Colonic mucosa (tissue), 4 donors: ENCODE results near the gene CLEC20A. TPM values are rescaled to one million over a fixed set of nuclear protein-coding genes. Genes with fewer than 3 reads are reported as not detected.

ENCODE experiments used
- DNase-seq: peaks from one replicate; pipeline ENCODE4 v3.0.0-alpha.2; 2020
- H3K27ac ChIP-seq: fragments of 200-600 bp; one replicate; pipeline ENCODE4 v1.8.0; 2021
- H3K27me3 ChIP-seq: fragments of 200-600 bp; one replicate; pipeline ENCODE4 v1.8.0; 2021
- H3K36me3 ChIP-seq: fragments of 200-600 bp; one replicate; pipeline ENCODE4 v1.8.0; 2021
- H3K4me1 ChIP-seq: fragments of 200-600 bp; one replicate; pipeline ENCODE4 v1.8.0; 2021; ENCODE audit warnings: mild to moderate bottlenecking
- H3K4me3 ChIP-seq: fragments of 200-600 bp; one replicate; pipeline ENCODE4 v1.8.0; 2021
- H3K9ac ChIP-seq, 2 donors: one replicate each; pipeline ENCODE4 v1.7.0; 2013; ENCODE audit warnings: control low read depth in 2 of 2, low read depth in 2 of 2, low read length in 2 of 2
- H3K9me3 ChIP-seq: fragments of 200-600 bp; one replicate; pipeline ENCODE4 v1.8.0; 2021
- intact Hi-C: fragments of 100-400 bp; cut with DNase I; formaldehyde crosslinking; loops from one replicate; pipeline ENCODE4 v1.14.1; 2022
- total RNA-seq, 2 donors: library from RNA; stranded (reverse); fragmentation: NEBNext Ultra II Directional in 1 of 2; extraction: Animal tissue kit (Norgen Biotek cat#: 25700) in 1 of 2; gene quantifications; one replicate each; pipeline ENCODE4 v1.2.1, GENCODE V29; 2021
- TF ChIP-seq, protein P1 (sequence below): fragments of 200-600 bp; IDR thresholded peaks from one replicate; pipeline ENCODE4 v1.8.0; 2022; ENCODE audit warnings: antibody characterized with exemption, mild to moderate bottlenecking
- donor health status: healthy.
- donor health status: DM: no; HTN: no; CAD: no.
- donor health status: DM: no; HTN: no; CAD: no.

Gene CLEC20A
- total RNA-seq, 2 donors from 2014 or later, result not detected

DNA sequence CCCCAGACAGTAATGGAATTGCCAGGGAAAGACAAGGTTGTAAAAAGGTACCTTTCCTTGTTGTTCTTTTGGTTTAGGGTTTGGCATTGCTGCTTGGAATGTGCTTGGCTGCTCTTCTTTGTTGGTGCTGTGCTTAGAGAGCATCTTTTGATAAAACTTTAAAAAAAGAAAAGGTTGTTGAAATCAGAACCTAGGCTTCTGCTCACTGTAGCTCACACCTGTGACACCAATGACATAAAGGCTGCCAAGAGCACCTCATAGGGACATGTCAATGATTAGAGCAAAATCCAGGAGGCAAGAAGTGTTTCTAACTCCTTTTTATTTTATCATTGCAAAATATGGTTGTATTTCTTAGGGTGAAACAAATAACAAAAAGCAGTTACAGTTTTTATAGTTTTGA is 28.9 kb downstream of the CLEC20A start:
- no peak overlapping the region for H3K27ac ChIP-seq
- no peak for DNase-seq

DNA sequence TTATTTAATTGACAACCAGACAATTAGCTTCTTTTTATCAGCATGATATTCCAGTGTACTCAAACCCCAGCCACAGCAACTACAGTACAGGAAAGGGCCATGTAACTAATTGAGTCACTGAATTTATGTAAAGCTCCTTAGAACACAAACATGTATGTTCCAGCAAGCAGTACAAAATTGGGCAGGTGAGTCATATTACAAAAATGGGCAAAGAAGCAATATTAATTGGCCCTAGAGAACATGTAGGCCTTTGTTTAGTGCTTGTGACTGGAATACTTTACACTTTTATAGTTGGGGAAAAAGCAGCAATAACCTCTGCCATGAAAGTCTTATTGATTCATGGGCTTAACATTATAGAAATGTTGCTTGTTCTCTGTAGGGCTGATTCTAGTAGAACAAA is 31.8 kb downstream of the CLEC20A start:
- intact Hi-C loops, result no loop called here
- no peaks in the 10 kb centered on the region for H3K4me1 ChIP-seq
- TF ChIP-seq, protein P1, sequence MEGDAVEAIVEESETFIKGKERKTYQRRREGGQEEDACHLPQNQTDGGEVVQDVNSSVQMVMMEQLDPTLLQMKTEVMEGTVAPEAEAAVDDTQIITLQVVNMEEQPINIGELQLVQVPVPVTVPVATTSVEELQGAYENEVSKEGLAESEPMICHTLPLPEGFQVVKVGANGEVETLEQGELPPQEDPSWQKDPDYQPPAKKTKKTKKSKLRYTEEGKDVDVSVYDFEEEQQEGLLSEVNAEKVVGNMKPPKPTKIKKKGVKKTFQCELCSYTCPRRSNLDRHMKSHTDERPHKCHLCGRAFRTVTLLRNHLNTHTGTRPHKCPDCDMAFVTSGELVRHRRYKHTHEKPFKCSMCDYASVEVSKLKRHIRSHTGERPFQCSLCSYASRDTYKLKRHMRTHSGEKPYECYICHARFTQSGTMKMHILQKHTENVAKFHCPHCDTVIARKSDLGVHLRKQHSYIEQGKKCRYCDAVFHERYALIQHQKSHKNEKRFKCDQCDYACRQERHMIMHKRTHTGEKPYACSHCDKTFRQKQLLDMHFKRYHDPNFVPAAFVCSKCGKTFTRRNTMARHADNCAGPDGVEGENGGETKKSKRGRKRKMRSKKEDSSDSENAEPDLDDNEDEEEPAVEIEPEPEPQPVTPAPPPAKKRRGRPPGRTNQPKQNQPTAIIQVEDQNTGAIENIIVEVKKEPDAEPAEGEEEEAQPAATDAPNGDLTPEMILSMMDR, result no peak
- no peak overlapping the region for H3K9ac ChIP-seq
- no peak for DNase-seq
- no peaks in the 10 kb centered on the region for H3K9me3 ChIP-seq
- H3K4me3 ChIP-seq, result no peak overlapping the region
- H3K27me3 ChIP-seq, result no peaks in the 10 kb centered on the region
- H3K36me3 ChIP-seq, result no peaks in the 10 kb centered on the region
- H3K27ac ChIP-seq, result no peak overlapping the region

More for the DNA sequence above, 28.9 kb downstream of the CLEC20A start:
- Histone ChIP-seq H3K9ac (no peak overlapping the region), H3K4me3 (no peak overlapping the region), H3K36me3 (no peaks in the 10 kb centered on the region), H3K4me1 (no peaks in the 10 kb centered on the region), H3K9me3 (no peaks in the 10 kb centered on the region), H3K27me3 (no peaks in the 10 kb centered on the region)
- intact Hi-C loops, result no loop called here
- TF ChIP-seq, protein P1, result no peak

GRCh38 chr1:178464566-178464965 is 32.2 kb downstream of the CLEC20A start:
- no peaks in the 10 kb centered on the region for H3K36me3 ChIP-seq
- DNase-seq, result no peak
- H3K4me1 ChIP-seq, result no peaks in the 10 kb centered on the region
- no peak overlapping the region for H3K27ac ChIP-seq
- H3K9me3 ChIP-seq, result no peaks in the 10 kb centered on the region
- no peak overlapping the region for H3K9ac ChIP-seq
- intact Hi-C loops, result no loop called here
- no peaks in the 10 kb centered on the region for H3K27me3 ChIP-seq
- no peak overlapping the region for H3K4me3 ChIP-seq
- TF ChIP-seq, protein P1, result no peak

DNA sequence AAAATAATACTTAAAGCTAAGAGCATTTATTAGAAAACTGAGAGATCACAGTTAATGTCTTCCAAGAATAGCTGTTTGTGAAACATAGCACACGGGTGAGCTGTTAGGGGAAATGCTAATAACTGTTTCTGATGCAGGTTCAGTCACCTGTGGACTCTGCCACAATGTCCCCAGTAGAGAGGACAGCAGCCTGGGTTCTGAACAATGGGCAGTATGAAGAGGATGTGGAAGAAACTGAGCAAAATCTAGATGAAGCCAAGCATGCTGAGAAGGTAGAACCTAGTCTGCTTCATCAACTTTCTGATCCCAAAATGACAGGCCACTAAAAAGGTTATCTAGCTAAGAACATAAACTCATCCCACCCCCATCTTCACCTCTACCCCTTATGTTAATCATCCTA is 32.6 kb downstream of the CLEC20A start:
- no peaks in the 10 kb centered on the region for H3K9me3 ChIP-seq
- intact Hi-C loops, result no loop called here
- H3K9ac ChIP-seq, result no peak overlapping the region
- H3K27me3 ChIP-seq, result no peaks in the 10 kb centered on the region
- no peak overlapping the region for H3K4me3 ChIP-seq
- no peak for DNase-seq
- no peaks in the 10 kb centered on the region for H3K4me1 ChIP-seq
- H3K36me3 ChIP-seq, result no peaks in the 10 kb centered on the region
- TF ChIP-seq, protein P1, result no peak
- H3K27ac ChIP-seq, result no peak overlapping the region

- no peak for DNase-seq
- Histone ChIP-seq H3K9ac (no peak overlapping the region), H3K4me1 (no peaks in the 10 kb centered on the region), H3K4me3 (no peak overlapping the region), H3K27me3 (no peaks in the 10 kb centered on the region), H3K9me3 (no peaks in the 10 kb centered on the region), H3K27ac (no peak overlapping the region), H3K36me3 (no peaks in the 10 kb centered on the region)
- TF ChIP-seq, protein P1, result no peak
- intact Hi-C loops, result no loop called here
Observed at GRCh38 chr1:178461701-178462100, 35.1 kb downstream of the CLEC20A start.

- H3K4me3 ChIP-seq, result no peak overlapping the region
- TF ChIP-seq, protein P1, result no peak
- DNase-seq, result no peak
- no peaks in the 10 kb centered on the region for H3K4me1 ChIP-seq
- no peak overlapping the region for H3K27ac ChIP-seq
- H3K9ac ChIP-seq, result no peak overlapping the region
- H3K27me3 ChIP-seq, result no peaks in the 10 kb centered on the region
- H3K9me3 ChIP-seq, result no peaks in the 10 kb centered on the region
- intact Hi-C loops, result no loop called here
- no peaks in the 10 kb centered on the region for H3K36me3 ChIP-seq
Observed at GRCh38 chr1:178461104-178461503, 35.7 kb downstream of the CLEC20A start.
